GM12875 (cell line): ENCODE results near the gene BCAS3.

Experiments
- H3K4me3 ChIP-seq: one replicate; pipeline ENCODE4 v1.5.1; 2011; ENCODE audit warnings: low read depth, low read length, control low read depth
- TF ChIP-seq, protein P1 (sequence below): IDR thresholded peaks from 2 replicates; pipeline ENCODE4 v1.5.1; 2011; ENCODE audit warnings: low read depth, mild to moderate bottlenecking, control low read depth, inconsistent platforms, low read length, moderate library complexity, borderline replicate concordance; ENCODE audit not compliant: insufficient read depth

Gene BCAS3

DNA sequence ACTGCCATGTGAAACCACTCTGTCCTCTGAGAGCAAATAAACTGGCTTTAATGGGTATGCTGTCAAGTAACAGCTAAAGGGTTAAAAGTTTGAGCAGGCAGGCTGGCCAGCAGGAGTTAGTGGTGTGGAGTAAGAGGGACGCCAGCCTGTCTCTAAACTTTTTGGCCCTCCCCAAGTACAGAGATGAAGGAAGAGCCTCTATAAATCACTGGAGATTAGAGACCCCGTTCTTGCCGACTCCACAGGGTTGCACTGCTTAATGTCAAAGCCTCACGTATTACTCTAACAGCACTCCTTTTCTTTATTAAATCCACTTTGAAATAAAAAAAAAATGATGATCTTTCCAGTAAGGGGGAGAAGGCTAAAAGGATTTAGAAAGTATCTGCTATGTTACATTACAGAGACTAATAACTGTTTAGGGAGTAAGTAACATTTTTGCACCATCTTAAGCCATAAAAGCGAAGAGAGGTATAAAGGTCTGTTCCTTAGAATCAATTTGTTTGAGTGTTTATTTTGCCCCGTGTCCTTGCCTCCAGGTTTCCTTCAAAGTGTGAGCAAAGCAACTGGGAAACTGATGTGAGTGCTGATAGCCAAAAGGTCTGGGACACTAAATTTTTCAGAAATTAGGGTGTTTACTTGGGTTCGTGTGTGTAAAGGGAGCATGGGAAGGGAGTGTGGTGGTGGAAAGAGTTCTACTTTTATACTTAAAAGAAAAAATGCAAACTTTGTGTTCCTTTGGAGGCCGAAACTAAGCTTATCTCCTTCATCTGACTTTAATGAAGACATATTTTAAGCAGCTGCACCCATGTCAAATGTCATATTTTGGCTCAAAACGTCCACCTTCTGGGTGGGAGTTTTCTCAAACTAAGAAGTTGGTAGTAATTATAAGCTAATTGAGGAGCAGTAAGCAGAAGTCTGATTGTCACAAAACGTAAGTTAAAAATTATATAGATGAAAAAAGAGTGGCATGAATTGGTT lies 612.0 kb downstream of the BCAS3 start:
- TF ChIP-seq, protein P1, sequence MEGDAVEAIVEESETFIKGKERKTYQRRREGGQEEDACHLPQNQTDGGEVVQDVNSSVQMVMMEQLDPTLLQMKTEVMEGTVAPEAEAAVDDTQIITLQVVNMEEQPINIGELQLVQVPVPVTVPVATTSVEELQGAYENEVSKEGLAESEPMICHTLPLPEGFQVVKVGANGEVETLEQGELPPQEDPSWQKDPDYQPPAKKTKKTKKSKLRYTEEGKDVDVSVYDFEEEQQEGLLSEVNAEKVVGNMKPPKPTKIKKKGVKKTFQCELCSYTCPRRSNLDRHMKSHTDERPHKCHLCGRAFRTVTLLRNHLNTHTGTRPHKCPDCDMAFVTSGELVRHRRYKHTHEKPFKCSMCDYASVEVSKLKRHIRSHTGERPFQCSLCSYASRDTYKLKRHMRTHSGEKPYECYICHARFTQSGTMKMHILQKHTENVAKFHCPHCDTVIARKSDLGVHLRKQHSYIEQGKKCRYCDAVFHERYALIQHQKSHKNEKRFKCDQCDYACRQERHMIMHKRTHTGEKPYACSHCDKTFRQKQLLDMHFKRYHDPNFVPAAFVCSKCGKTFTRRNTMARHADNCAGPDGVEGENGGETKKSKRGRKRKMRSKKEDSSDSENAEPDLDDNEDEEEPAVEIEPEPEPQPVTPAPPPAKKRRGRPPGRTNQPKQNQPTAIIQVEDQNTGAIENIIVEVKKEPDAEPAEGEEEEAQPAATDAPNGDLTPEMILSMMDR: no peak
- no peak overlapping the region for H3K4me3 ChIP-seq

DNA sequence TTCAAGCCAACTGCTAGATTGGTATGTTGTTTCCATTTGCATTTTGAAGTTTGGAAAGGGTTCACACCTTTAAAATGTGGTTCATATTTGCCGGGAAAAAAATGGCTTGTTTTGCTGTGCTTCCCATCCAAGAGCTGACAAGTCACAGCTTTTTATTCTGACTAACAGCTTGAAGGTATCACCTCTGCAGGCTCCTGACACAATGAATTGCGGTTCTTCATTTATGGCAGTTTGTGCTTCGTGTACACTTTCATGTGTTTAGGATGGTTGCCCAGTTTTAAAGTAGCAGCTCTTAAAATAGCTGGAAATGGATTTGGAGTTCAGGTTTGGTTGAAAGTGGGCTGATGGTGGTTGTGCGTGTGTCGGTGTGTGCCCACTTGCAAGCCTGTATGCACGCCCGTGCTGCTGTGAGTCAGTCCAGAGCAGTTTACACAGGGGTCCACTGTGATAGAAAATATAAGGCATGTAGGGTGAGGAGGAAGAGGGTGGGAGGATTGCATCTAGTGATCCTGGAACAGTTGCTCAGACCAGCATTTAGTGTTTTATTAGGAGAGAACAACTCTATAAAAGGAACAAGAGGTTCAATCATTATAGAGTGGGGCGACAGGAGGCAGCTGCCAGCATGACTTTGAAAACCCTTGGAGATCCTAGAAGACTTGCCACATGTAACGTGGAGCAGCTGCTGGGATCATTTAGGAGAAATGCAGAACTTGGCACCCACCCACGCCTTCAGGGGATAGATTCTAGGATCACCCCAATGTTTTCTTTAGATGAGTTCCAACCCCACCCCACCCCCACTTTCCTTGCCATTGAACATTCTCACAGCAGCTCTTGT lies 614.0 kb downstream of the BCAS3 start:
- TF ChIP-seq, protein P1: no peak
- H3K4me3 ChIP-seq: no peak overlapping the region

DNA sequence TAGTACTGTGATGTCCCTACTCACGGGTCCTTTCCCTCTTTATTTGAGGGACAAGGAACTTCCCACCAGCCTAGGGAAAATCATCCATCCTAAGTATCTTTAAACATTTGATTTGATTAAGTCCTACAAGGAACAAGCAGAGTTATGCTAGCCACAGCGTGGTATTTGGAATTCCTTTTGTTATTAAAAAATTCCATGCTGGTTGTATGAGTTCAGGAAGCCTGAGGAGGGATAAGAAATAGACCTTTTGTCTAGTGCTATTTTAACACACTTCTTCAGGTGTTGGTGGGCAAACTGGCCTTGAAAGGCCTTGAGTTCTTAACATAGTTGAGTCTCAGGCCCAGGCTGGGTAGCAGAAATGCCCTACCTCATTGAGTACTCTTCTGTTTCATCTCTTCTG lies 616.6 kb downstream of the BCAS3 start:
- TF ChIP-seq, protein P1: no peak
- H3K4me3 ChIP-seq: no peak overlapping the region

DNA sequence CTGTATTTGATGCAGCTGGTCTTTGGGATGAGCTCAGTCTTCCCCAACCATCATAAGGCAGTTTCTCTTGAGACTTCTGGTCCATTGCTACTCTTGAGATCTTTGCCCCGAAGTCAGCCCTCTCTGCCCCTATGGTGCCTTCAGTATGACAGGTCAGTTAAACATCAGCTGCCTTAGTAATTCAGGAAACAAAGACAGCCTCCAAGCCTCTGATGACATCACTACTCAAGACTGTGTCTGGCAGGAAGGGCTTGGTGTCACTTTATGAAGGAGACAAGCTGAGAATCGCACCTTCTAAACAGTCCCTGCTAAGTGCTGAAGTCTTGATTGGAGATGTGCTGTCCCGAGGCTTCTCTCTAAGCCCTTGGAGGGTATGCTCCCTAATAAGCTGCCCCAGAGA lies 617.1 kb downstream of the BCAS3 start:
- TF ChIP-seq, protein P1: no peak
- no peak overlapping the region for H3K4me3 ChIP-seq

DNA sequence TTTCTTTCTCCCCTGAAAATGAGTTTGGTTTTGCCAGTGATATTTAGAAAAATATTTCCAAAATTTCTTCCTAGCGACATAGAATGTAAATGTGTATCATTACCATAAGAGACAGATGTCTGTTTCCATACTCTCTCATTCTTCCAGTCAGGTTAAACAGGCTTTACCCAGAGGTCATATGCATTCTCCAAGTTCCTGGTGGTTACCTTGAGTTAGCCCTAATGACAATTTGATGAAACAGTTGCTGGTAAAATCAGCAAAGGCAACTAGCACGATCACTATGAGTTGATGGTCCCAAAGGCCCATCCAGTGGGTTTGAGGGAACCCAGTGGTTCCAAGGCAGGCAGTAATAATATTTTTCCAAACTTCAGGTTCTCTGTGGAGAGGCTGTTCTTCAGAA lies 618.4 kb downstream of the BCAS3 start:
- TF ChIP-seq, protein P1: no peak
- H3K4me3 ChIP-seq: no peak overlapping the region

DNA sequence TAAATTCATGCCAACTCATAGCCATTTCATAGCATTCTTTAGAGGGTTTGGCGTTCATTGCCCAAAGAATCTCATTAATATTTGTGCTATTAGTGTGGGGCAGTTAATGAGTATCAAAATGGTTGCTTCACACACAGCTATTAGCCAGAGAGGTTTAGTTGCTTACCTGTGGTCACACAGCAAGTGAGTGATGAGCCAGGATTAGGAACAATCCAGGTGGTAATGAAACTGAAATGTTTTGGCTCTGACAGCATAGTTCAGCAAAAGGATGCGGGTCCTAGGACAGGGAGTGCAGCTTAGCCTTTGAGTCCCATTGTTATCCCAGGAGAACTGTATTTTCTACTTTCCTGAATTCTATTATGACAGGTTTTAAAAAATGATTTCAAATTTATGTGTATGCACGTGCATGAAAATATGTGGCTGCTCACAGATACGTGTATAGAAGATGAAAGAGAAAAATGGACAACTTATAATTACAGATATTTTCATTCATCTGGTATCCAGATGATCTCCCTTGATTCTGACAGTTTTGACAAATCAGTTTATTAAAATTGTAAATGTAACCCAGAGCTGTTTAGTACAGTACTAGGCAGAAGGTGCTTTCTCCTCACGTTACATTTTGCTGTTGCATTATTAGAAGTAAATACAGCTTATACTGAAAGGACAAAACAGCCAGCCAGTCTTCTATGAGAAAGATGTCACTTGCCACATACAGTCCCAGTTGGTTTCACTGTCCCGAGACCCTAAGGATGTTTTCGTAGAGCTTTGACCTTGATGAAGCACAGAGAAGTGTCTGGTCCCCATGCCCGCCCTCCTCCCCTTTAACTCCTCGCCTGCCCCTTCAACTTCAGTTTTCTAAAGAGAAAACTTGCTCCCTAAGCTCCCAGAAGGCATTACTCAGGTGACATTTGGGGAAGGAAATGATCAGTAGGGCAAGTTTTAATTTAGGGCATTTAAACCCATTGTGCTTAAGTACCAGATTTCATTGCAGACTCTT lies 622.2 kb downstream of the BCAS3 start:
- no peak overlapping the region for H3K4me3 ChIP-seq
- TF ChIP-seq, protein P1: no peak
